Duodenal mucosa (tissue), 2 donors: ENCODE results near the gene HACE1.

Experiments used
- H3K27ac ChIP-seq: one replicate; pipeline ENCODE4 v1.7.0; 2013; ENCODE audit warnings: low read depth, low read length
- H3K27me3 ChIP-seq, 2 donors: one replicate each; pipeline ENCODE4 v1.7.0; 2013; ENCODE audit warnings: low read length in 2 of 2, control low read depth in 1 of 2; ENCODE audit not compliant: insufficient read depth in 2 of 2, control insufficient read depth in 1 of 2
- H3K36me3 ChIP-seq, 2 donors: one replicate each; pipeline ENCODE4 v1.7.0; 2013; ENCODE audit warnings: low read length in 2 of 2, control low read depth in 1 of 2; ENCODE audit not compliant: insufficient read depth in 2 of 2, control insufficient read depth in 1 of 2
- H3K4me1 ChIP-seq, 2 donors: one replicate each; pipeline ENCODE4 v1.7.0; 2013; ENCODE audit warnings: low read length in 2 of 2, control low read depth in 1 of 2; ENCODE audit not compliant: insufficient read depth in 2 of 2, control insufficient read depth in 1 of 2
- H3K4me3 ChIP-seq, 2 donors: one replicate each; pipeline ENCODE4 v1.7.0; 2013; ENCODE audit warnings: low read length in 2 of 2, low read depth in 1 of 2
- H3K9ac ChIP-seq, 2 donors: one replicate each; pipeline ENCODE4 v1.7.0; 2013; ENCODE audit warnings: low read length in 2 of 2, low read depth in 1 of 2
- H3K9me3 ChIP-seq, 2 donors: one replicate each; pipeline ENCODE4 v1.7.0; 2013; ENCODE audit warnings: low read length in 2 of 2, control low read depth in 1 of 2; ENCODE audit not compliant: control insufficient read depth in 1 of 2

The HACE1 gene

GRCh38 chr6:104796031-104796785 is 63.5 kb downstream of the HACE1 start:
- no peaks in the 10 kb centered on the region for H3K27me3 ChIP-seq
- H3K27ac ChIP-seq, result no peak overlapping the region
- no peak overlapping the region for H3K9ac ChIP-seq
- no peaks in the 10 kb centered on the region for H3K4me1 ChIP-seq
- no peaks in the 10 kb centered on the region for H3K9me3 ChIP-seq
- no peaks in the 10 kb centered on the region for H3K36me3 ChIP-seq
- no peak overlapping the region for H3K4me3 ChIP-seq

- Histone ChIP-seq H3K27ac (no peak overlapping the region), H3K9ac (no peak overlapping the region), H3K4me3 (no peak overlapping the region), H3K4me1 (no peaks in the 10 kb centered on the region), H3K27me3 (no peaks in the 10 kb centered on the region), H3K9me3 (no peaks in the 10 kb centered on the region), H3K36me3 (no peaks in the 10 kb centered on the region)
These were observed 64.4 kb downstream of the HACE1 start for GRCh38 chr6:104795363-104795762.

GRCh38 chr6:104789770-104790190 is 69.9 kb downstream of the HACE1 start:
- H3K4me3 ChIP-seq, result peak overlapping the region in 1 of 2 donors; percentile 18
- H3K27me3 ChIP-seq, result no peaks in the 10 kb centered on the region
- no peaks in the 10 kb centered on the region for H3K36me3 ChIP-seq
- H3K9ac ChIP-seq, result no peak overlapping the region
- no peaks in the 10 kb centered on the region for H3K4me1 ChIP-seq
- no peak overlapping the region for H3K27ac ChIP-seq
- H3K9me3 ChIP-seq, result no peaks in the 10 kb centered on the region

- no peak overlapping the region for H3K9ac ChIP-seq
- H3K27me3 ChIP-seq, result no peaks in the 10 kb centered on the region
- no peaks in the 10 kb centered on the region for H3K4me1 ChIP-seq
- no peaks in the 10 kb centered on the region for H3K36me3 ChIP-seq
- no peaks in the 10 kb centered on the region for H3K9me3 ChIP-seq
- no peak overlapping the region for H3K4me3 ChIP-seq
- no peak overlapping the region for H3K27ac ChIP-seq
These were observed 71.3 kb downstream of the HACE1 start for GRCh38 chr6:104788400-104788799.

- no peak overlapping the region for H3K4me3 ChIP-seq
- H3K27ac ChIP-seq, result no peak overlapping the region
- H3K9me3 ChIP-seq, result no peaks in the 10 kb centered on the region
- no peak overlapping the region for H3K9ac ChIP-seq
- H3K4me1 ChIP-seq, result no peaks in the 10 kb centered on the region
- no peaks in the 10 kb centered on the region for H3K27me3 ChIP-seq
- no peaks in the 10 kb centered on the region for H3K36me3 ChIP-seq
These were observed 72.4 kb downstream of the HACE1 start for GRCh38 chr6:104787305-104787704.

- H3K4me1 ChIP-seq, result no peaks in the 10 kb centered on the region
- no peak overlapping the region for H3K4me3 ChIP-seq
- H3K36me3 ChIP-seq, result peaks cover 0 to 2% of the 10 kb centered on the region in 2 donors
- H3K9ac ChIP-seq, result no peak overlapping the region
- no peaks in the 10 kb centered on the region for H3K9me3 ChIP-seq
- H3K27ac ChIP-seq, result no peak overlapping the region
- H3K27me3 ChIP-seq, result no peaks in the 10 kb centered on the region
These were observed 74.8 kb downstream of the HACE1 start for GRCh38 chr6:104784884-104785283.

GRCh38 chr6:104771258-104771832 is 88.4 kb downstream of the HACE1 start:
- Histone ChIP-seq H3K4me1 (no peaks in the 10 kb centered on the region), H3K9me3 (no peaks in the 10 kb centered on the region), H3K27ac (no peak overlapping the region), H3K4me3 (no peak overlapping the region), H3K27me3 (no peaks in the 10 kb centered on the region), H3K36me3 (no peaks in the 10 kb centered on the region), H3K9ac (no peak overlapping the region)

GRCh38 chr6:104768906-104769305 is 90.8 kb downstream of the HACE1 start:
- no peak overlapping the region for H3K4me3 ChIP-seq
- H3K9me3 ChIP-seq, result no peaks in the 10 kb centered on the region
- H3K9ac ChIP-seq, result no peak overlapping the region
- peaks cover 0 to 6% of the 10 kb centered on the region in 2 donors for H3K36me3 ChIP-seq
- no peaks in the 10 kb centered on the region for H3K4me1 ChIP-seq
- H3K27ac ChIP-seq, result no peak overlapping the region
- no peaks in the 10 kb centered on the region for H3K27me3 ChIP-seq

DNA sequence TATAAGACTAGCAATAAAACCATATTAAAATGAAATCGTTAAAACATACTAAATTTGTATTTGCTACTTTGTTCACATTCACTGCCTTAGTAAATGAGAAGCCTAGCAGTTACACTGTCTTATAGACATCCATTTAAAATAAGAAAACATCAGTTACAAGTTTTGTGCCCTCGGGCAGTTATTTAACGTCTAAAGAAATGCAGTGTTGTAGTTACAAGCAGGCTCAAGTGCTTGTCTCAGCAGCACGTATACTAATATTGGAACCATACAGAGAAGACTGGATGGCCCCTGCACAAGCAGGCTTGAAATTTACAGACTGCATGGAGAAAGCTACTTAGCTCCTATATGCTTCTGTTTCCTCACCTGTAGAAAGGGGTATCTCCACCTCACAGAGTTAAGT is 93.1 kb downstream of the HACE1 start:
- H3K27ac ChIP-seq, result no peak overlapping the region
- H3K9me3 ChIP-seq, result no peaks in the 10 kb centered on the region
- no peaks in the 10 kb centered on the region for H3K4me1 ChIP-seq
- H3K4me3 ChIP-seq, result no peak overlapping the region
- no peaks in the 10 kb centered on the region for H3K27me3 ChIP-seq
- no peak overlapping the region for H3K9ac ChIP-seq
- peaks cover 0 to 6% of the 10 kb centered on the region in 2 donors for H3K36me3 ChIP-seq

- H3K9me3 ChIP-seq, result peaks cover 9 to 17% of the 10 kb centered on the region in 2 donors
- no peaks in the 10 kb centered on the region for H3K27me3 ChIP-seq
- H3K4me3 ChIP-seq, result no peak overlapping the region
- no peak overlapping the region for H3K9ac ChIP-seq
- peaks cover 3 to 7% of the 10 kb centered on the region in 2 donors for H3K36me3 ChIP-seq
- no peaks in the 10 kb centered on the region for H3K4me1 ChIP-seq
- H3K27ac ChIP-seq, result no peak overlapping the region
These were observed 104.8 kb downstream of the HACE1 start for GRCh38 chr6:104754788-104755409.
